ENCODE measurements around the gene SLC35F2.

- TF ChIP-seq ZNF274 (IDR thresholded peaks at IDR 0.05; ENCODE audit: low read depth, low read length) (no peak), SUZ12 (IDR thresholded peaks at IDR 0.05; ENCODE audit: extremely low read depth, insufficient read depth, insufficient read length) (no peak), YY1 (IDR thresholded peaks at IDR 0.05; ENCODE audit: insufficient read depth, insufficient read length) (no peak)
These were observed 75.5 kb downstream of the SLC35F2 start for GRCh38 chr11:107783121-107783520.

Data from NT2/D1 (cell line).